Skeletal muscle tissue (tissue), 4 donors: ENCODE results near the gene KCNK15. TPM values are rescaled to one million over a fixed set of nuclear protein-coding genes. Genes with fewer than 3 reads are reported as not detected.

Experiments
- H3K27ac ChIP-seq: one replicate; pipeline ENCODE4 v1.7.0; 2013; ENCODE audit warnings: mild to moderate bottlenecking, low read depth, low read length, inconsistent platforms
- H3K27me3 ChIP-seq, 3 donors: one replicate each; pipeline ENCODE4 v1.7.0; 2013; ENCODE audit warnings: low read length in 3 of 3; ENCODE audit not compliant: control insufficient read depth in 3 of 3, insufficient read depth in 3 of 3
- H3K36me3 ChIP-seq, 3 donors: one replicate each; pipeline ENCODE4 v1.7.0; 2013; ENCODE audit warnings: low read length in 3 of 3; ENCODE audit not compliant: control insufficient read depth in 3 of 3, insufficient read depth in 3 of 3
- H3K4me1 ChIP-seq, 3 donors: one replicate each; pipeline ENCODE4 v1.7.0; 2013; ENCODE audit warnings: low read length in 3 of 3, mild to moderate bottlenecking in 3 of 3; ENCODE audit not compliant: control insufficient read depth in 3 of 3, insufficient read depth in 3 of 3
- H3K4me3 ChIP-seq, 3 donors: one replicate each; pipeline ENCODE4 v1.7.0; 2013; ENCODE audit warnings: low read length in 3 of 3
- H3K9ac ChIP-seq, 3 donors: one replicate each; pipeline ENCODE4 v1.7.0; 2013; ENCODE audit warnings: low read length in 3 of 3, mild to moderate bottlenecking in 3 of 3, moderate library complexity in 2 of 3, low read depth in 1 of 3
- H3K9me3 ChIP-seq, 3 donors: one replicate each; pipeline ENCODE4 v1.7.0; 2013; ENCODE audit warnings: low read length in 3 of 3; ENCODE audit not compliant: control insufficient read depth in 3 of 3
- total RNA-seq: library from RNA; depleted of rRNA; stranded (reverse); fragments of >200 nt; gene quantifications from one replicate; pipeline ENCODE4 v1.2.3, GENCODE V29; 2014
- donor health status: Osteomylitis.

KCNK15 gene
- total RNA-seq, 1 donor from 2014 or later: under 0.01 TPM

DNA sequence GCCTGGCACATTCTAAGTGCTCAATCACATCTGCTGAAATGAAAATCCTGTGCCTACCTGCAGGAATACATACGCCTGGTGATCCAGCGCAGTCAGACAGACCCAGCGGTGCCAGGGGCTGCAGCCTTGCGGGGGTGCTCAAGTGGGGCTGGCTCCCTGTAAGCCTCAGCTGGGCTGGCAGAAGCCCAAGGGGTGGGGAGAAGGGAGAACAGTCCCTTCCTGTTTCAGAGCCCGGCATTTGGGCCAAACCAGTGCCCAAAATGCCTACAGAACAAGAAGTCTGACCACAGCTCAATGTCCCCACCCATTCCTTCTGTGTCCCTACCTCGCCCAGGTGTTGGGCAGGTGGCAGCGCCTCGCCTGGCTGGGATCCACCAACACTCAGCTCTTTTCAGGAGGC lies 22.6 kb downstream of the KCNK15 start:
- Histone ChIP-seq H3K27ac (no peak overlapping the region), H3K27me3 (peaks cover 5 to 29% (median 17%) of the 10 kb centered on the region in 3 donors), H3K4me1 (no peaks in the 10 kb centered on the region), H3K9ac (no peak overlapping the region), H3K4me3 (no peak overlapping the region), H3K9me3 (no peaks in the 10 kb centered on the region), H3K36me3 (no peaks in the 10 kb centered on the region)

DNA sequence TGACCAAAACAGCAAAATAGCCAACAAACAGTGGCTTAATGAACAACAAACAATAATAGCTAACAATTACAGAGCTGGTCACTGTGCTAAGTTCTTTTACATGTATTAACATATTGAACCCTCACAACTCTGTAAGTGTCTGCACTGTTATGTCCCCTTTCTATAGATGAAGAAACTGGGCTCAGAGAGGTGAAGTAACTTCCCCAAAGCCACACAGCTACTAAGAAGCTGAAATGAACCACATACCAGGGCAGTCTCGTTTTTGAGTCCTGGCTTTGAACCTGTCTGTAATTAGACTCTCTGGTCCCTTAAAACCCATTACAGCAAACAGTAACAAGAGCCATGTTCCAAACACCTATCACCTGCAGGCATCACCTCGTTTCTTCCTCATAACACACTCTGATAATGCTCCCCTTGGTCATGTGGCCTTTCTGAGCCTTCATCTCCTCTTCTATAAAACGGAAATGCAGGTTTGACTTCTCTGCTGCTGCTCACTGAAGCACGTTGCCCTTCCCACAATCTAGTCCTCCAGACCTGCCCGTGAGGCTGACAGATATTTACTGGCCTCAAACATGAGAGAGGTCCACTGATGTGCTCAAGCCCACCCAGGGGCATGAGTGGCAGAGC lies 23.3 kb downstream of the KCNK15 start:
- Histone ChIP-seq H3K27me3 (peaks cover 9 to 36% (median 17%) of the 10 kb centered on the region in 3 donors), H3K9me3 (no peaks in the 10 kb centered on the region), H3K36me3 (no peaks in the 10 kb centered on the region), H3K9ac (no peak overlapping the region), H3K27ac (no peak overlapping the region), H3K4me1 (no peaks in the 10 kb centered on the region), H3K4me3 (no peak overlapping the region)

DNA sequence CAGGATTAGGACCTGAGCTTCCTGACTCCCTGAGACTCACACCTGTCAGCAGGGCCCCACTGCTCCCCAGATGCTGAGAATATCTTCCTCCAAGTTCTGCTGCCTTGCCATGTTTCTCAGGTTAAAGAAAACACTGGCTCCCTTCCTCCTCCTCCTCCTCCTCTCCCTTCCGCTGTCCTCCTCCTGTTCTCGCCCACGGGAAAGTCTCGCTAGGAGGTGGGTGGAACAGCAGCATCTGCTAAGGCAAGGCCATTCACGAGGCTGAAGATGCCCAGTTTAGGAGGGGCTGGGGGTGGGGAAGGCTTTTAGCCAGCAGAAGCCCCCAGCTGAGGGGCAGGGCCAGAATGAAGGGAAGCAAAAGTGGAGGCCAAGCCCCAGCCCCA lies 23.8 kb downstream of the KCNK15 start:
- Histone ChIP-seq H3K9me3 (no peaks in the 10 kb centered on the region), H3K4me3 (no peak overlapping the region), H3K27ac (no peak overlapping the region), H3K27me3 (peaks cover 10 to 39% (median 17%) of the 10 kb centered on the region in 3 donors), H3K4me1 (no peaks in the 10 kb centered on the region), H3K9ac (no peak overlapping the region), H3K36me3 (no peaks in the 10 kb centered on the region)

DNA sequence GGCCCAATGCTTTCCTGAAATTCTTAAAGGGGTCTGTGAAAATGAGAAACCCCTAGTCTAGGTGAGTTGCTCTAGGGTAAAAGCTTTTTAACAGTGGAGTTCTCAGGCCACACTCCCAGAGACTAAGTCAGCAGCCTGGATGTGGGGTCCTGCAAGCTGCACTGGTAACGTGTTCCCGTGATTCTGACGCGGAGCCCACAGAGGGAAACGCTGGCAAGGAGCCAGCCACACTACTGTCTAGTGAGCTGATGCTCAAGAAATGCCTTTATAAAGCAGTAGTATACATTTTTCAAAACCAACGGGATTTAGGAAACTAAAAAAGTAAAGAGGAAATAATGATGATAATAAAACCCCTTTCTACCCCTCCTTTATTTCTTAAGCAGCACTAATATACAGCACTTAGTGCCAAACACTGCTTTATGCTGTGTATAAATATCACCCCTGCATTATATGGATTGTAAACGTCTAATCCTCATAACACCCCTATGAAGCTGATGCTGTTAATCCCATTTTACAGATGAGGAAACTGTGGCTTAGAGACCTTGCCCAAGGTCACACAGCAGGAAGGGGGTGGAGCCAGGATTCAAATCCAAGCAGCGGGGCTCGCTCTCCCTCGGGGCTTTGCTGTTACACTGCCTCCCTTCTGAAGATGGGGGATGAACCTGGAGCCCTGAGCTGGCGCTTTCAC lies 25.0 kb downstream of the KCNK15 start:
- H3K4me3 ChIP-seq: no peak overlapping the region
- H3K4me1 ChIP-seq: no peaks in the 10 kb centered on the region
- no peaks in the 10 kb centered on the region for H3K36me3 ChIP-seq
- H3K9me3 ChIP-seq: no peaks in the 10 kb centered on the region
- no peak overlapping the region for H3K27ac ChIP-seq
- H3K9ac ChIP-seq: no peak overlapping the region
- H3K27me3 ChIP-seq: peaks cover 10 to 42% (median 15%) of the 10 kb centered on the region in 3 donors

DNA sequence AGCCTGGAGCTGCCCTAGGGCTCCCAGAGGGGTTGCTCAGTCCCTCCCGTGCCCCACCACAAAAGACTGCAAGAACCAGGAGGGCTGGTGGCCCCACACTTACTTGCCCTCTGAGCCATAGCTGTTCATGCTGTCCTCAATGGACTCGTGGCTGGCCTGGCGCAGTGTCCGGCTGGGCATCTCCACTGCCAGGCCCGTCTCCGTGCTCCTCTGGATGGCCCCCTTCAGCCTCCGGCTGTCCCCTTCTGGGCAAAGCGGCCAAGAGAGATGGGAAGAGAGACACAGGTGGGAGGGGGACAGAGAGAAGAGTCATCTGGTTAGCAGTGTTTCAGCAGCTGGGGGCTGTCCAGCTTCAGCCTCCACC lies 25.5 kb downstream of the KCNK15 start:
- Histone ChIP-seq H3K4me3 (no peak overlapping the region), H3K4me1 (no peaks in the 10 kb centered on the region), H3K9ac (no peak overlapping the region), H3K9me3 (no peaks in the 10 kb centered on the region), H3K27ac (no peak overlapping the region), H3K36me3 (no peaks in the 10 kb centered on the region), H3K27me3 (peaks cover 10 to 42% (median 11%) of the 10 kb centered on the region in 3 donors)

DNA sequence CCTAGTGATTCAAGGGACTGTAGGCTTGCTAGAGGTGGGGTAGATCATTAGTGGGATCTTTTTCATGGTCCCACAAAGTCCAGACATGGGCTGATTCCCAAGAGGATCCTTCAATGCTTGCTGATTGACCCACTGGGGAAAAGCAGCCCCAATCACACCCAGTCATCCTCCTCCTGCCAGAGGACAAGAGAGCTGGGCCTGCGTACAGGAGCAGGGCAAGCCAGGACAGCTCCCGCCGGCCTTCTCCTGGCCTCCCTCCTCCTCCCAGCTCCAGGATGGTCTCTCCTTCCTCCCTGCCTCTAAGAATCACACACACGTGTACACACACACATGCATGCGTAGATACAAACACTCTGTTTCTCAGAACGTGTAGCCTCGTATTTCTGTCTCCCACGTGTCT lies 27.0 kb downstream of the KCNK15 start:
- Histone ChIP-seq H3K9ac (no peak overlapping the region), H3K4me1 (no peaks in the 10 kb centered on the region), H3K4me3 (no peak overlapping the region), H3K36me3 (no peaks in the 10 kb centered on the region), H3K27ac (no peak overlapping the region), H3K27me3 (peaks cover 10 to 40% (median 11%) of the 10 kb centered on the region in 3 donors), H3K9me3 (no peaks in the 10 kb centered on the region)

DNA sequence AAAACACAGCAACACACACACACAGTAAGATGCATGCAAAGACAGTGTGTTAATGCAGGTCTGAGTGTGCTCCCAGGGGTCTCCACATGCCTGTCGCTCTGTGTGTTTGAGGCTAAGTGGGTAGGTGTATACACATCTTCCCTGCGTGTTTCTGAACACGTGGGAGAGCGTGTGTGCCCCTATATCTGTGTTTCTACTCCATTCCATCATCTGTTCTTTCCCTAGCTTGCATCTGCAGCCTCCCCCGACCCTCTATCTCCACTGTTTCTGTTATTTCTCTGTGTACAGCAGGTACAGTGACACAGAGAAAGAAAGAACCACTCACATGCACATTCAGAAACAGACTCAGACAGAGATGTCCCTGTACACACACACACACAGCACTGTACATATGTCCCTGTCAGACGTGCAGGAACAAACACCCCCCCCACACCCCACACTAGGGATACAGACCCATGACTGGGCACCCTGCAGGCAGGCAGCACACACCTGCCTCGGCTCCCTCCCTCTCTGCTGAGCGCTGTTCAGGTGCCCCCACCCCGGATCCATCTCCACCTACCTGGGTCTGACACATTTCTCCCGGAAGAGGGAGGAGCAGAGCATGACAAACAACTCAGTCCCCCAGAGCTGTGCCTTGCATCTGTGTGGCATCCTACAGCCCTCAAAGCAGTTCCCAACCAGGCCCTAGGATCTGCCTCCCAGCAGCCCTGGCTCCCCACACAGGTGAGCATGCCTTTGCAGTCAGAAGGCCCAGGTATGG lies 27.6 kb downstream of the KCNK15 start:
- H3K9me3 ChIP-seq: no peaks in the 10 kb centered on the region
- H3K4me1 ChIP-seq: no peaks in the 10 kb centered on the region
- H3K27ac ChIP-seq: no peak overlapping the region
- peaks cover 9 to 35% (median 10%) of the 10 kb centered on the region in 3 donors for H3K27me3 ChIP-seq
- H3K9ac ChIP-seq: no peak overlapping the region
- H3K36me3 ChIP-seq: no peaks in the 10 kb centered on the region
- no peak overlapping the region for H3K4me3 ChIP-seq

DNA sequence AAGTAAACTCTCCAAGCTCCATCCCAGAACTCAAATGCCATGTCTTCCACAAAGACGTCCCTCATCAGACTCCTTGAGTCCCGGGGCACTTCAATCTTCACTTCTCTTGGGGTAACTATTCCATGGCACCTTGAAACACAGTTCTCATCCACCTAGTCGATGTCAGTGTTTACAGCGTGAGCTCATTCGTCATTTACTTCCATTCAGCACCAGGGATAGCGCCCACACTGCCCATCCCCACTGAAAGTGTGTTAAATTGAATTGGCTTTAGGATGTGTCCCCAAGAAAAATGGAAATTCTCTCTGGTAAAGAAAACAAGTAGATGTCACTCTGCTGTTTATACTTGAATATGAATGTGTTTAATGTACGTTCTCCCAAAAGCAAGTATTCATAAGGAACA lies 31.3 kb downstream of the KCNK15 start:
- Histone ChIP-seq H3K27ac (no peak overlapping the region), H3K4me1 (no peaks in the 10 kb centered on the region), H3K9me3 (no peaks in the 10 kb centered on the region), H3K4me3 (no peak overlapping the region), H3K9ac (no peak overlapping the region), H3K27me3 (peaks cover 0 to 20% (median 6%) of the 10 kb centered on the region in 3 donors), H3K36me3 (no peaks in the 10 kb centered on the region)

DNA sequence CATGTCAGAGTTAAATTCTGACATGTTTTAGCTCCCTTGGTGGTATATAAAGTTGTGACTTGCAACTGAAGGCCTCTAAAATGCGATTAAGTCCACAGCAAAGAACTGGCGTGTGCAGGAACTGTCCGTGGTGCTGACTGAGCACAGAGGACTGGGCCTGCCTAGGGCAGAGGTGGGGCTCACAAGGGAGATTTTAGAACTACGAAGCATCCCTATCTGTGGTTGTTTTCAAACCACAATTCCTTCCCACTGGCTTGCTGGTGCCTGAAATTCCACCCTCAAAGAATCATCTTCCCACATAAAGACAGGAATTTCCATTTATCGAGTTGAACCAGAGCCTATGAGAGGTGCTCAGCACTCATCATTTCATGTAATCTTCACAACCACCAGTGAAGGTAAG lies 34.6 kb downstream of the KCNK15 start:
- Histone ChIP-seq H3K9me3 (no peaks in the 10 kb centered on the region), H3K27me3 (no peaks in the 10 kb centered on the region), H3K4me3 (no peak overlapping the region), H3K9ac (no peak overlapping the region), H3K4me1 (no peaks in the 10 kb centered on the region), H3K36me3 (no peaks in the 10 kb centered on the region), H3K27ac (no peak overlapping the region)

DNA sequence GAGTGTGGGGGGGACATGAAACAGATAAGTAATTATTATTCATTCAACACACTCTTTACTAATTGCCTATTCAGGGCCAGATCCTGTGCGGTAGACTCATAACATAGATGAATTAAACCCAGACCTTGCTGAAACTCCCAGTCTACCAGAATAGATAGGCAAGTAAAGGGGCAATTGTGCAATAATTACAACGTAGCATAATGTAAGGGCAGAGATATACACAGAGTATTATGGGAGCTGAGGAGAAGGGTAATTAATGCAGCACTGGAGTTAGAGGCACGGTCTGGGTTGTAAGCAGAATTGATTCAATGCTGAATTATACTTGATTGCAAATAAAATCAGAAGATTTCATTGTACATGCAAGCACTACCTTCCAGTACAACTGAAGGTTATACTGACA lies 35.5 kb downstream of the KCNK15 start:
- H3K4me3 ChIP-seq: no peak overlapping the region
- H3K27me3 ChIP-seq: no peaks in the 10 kb centered on the region
- no peak overlapping the region for H3K9ac ChIP-seq
- peaks cover 0 to 2% (median 0%) of the 10 kb centered on the region in 3 donors for H3K4me1 ChIP-seq
- no peaks in the 10 kb centered on the region for H3K36me3 ChIP-seq
- H3K9me3 ChIP-seq: no peaks in the 10 kb centered on the region
- no peak overlapping the region for H3K27ac ChIP-seq
